Measurements from ENCODE around the gene NIPBL. TPM values are rescaled to one million over a fixed set of nuclear protein-coding genes. Genes with fewer than 3 reads are reported as not detected.

The NIPBL gene
- polyA plus RNA-seq, 1 experiment = 37.0 TPM

DNA sequence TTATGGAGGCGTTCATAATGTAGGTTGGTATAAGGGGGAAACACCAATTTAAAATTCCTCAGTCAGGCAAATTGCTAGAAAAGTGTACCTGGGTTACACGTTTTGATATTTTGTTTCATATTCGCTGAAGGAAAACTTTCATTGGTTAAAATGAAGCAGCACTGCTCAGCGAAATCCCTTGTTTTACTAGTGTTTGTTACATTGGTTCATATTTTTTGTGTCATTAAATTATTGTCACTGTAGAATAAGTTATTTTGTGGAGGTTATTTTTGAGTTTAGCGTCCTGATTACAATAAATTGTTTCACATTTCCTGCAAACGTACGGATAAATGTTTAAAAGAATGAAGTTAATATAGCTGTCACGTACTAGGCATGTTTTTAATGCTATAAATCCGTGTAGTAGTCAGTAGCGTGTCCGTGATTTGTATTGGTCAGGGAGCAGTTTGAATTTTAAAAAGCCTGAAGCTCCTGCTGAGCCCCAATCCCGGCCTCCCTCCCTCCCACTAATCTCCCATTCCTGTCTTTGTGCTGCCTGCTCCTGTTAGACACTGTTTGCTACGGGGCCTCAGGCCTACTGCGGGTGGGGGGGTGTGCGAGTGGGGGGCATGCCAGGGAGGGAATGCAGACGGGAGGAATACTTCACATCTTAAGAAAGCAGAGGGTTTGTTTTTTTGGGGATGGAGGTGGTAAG, 2.0 kb downstream of the NIPBL start:
- CTCF ChIA-PET = interaction anchor here (0.7 to 5.0 kb wide), 2 partner anchors 26 to 67 kb away, joined by 3 to 32 read pairs; no protein-coding TSS in a partner anchor
- no peak for DNase-seq (ENCODE audit: low read depth, low spot score)
- no peak overlapping the region for H3K27ac ChIP-seq (ENCODE audit: low read depth, low read length)
- no peaks in the 10 kb centered on the region for H3K27me3 ChIP-seq (ENCODE audit: control insufficient read depth, insufficient read depth, low read length)
- no peaks in the 10 kb centered on the region for H3K9me3 ChIP-seq (ENCODE audit: control insufficient read depth, insufficient read depth, low read length)
- peak overlapping the region; percentile 83 for H3K4me3 ChIP-seq (ENCODE audit: low read depth, low read length)
- TF ChIP-seq CTCF (IDR thresholded peaks at IDR 0.05; ENCODE audit: low read depth, low read length) = no peak
- POLR2A ChIA-PET = interaction anchor here (0.6 kb wide), 1 partner anchor 12 kb away, joined by 4 read pairs; no protein-coding TSS in a partner anchor

DNA sequence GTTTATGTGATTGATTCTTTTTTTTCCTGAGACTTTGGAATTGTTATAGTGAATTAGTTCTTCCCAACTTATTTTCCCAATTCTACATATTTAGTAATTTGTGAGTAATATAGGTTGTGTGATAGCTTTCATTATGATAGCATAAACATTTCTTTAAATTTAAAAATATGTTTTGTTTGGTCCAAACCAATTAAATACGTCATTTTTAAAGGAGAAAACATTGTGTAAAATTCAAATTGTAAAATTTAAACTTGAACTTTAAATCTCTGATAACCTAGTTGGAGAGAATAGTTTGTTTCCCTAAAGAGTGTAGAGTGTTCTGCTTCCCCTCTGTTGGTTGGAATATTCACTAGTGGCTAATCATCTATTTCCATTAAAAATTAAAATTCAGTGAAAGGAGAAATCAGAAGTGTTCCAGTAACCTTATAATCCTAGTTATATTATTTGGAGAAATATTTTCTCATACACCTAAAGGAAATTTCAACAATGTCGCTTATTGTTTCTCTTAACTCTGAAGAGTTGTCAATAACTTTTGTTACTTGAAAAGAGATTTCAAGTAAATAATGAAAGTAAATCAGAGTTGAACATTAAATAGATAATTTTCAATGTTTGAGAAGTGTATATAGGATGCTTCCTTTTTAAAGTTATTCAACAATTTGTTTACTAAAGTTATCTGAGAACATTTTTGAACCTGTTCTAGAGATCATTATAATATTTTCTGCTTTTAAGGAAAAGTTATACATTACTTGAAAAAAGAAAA, 2.9 kb downstream of the NIPBL start:
- POLR2A ChIA-PET = no interaction called here
- Histone ChIP-seq H3K27me3 (ENCODE audit: control insufficient read depth, insufficient read depth, low read length) (no peaks in the 10 kb centered on the region), H3K4me3 (ENCODE audit: low read depth, low read length) (peak overlapping the region; percentile 83), H3K27ac (ENCODE audit: low read depth, low read length) (no peak overlapping the region), H3K9me3 (ENCODE audit: control insufficient read depth, insufficient read depth, low read length) (no peaks in the 10 kb centered on the region)
- DNase-seq (ENCODE audit: low read depth, low spot score) = no peak
- TF ChIP-seq CTCF (IDR thresholded peaks at IDR 0.05; ENCODE audit: low read depth, low read length) = no peak
- CTCF ChIA-PET = interaction anchor here (5.0 kb wide), 1 partner anchor 67 kb away, joined by 32 read pairs; no protein-coding TSS in a partner anchor

DNA sequence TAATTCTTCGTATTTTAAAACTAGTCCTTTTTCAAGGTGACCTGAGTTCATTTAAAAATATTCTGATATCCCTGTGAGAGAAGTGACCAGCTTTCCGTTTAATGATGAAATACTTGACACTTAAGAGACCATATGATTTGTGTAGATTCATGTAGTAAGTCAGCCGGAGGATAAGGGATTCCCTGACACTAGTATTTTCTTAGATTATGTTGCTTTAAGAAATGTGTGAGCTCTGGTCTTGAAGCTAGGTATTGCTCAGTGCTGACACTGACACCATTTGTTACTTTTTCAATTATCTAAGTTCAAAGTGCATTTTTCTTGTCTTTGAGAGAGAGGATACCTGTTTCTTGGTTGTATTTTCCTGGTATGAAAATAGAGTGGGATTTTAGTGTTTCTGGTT, 4.2 kb downstream of the NIPBL start:
- H3K9me3 ChIP-seq (ENCODE audit: control insufficient read depth, insufficient read depth, low read length) = no peaks in the 10 kb centered on the region
- ChIA-PET POLR2A (no interaction called here), CTCF (interaction anchor here (1.2 kb wide), 1 partner anchor 10 kb away, joined by 3 read pairs; no protein-coding TSS in a partner anchor)
- TF ChIP-seq CTCF (IDR thresholded peaks at IDR 0.05; ENCODE audit: low read depth, low read length) = no peak
- no peak overlapping the region for H3K27ac ChIP-seq (ENCODE audit: low read depth, low read length)
- no peak for DNase-seq (ENCODE audit: low read depth, low spot score)
- no peaks in the 10 kb centered on the region for H3K27me3 ChIP-seq (ENCODE audit: control insufficient read depth, insufficient read depth, low read length)
- H3K4me3 ChIP-seq (ENCODE audit: low read depth, low read length) = no peak overlapping the region

GRCh38 chr5:36881304-36881703, 4.7 kb downstream of the NIPBL start:
- no peak overlapping the region for H3K27ac ChIP-seq (ENCODE audit: low read depth, low read length)
- no peak for DNase-seq (ENCODE audit: low read depth, low spot score)
- no peaks in the 10 kb centered on the region for H3K9me3 ChIP-seq (ENCODE audit: control insufficient read depth, insufficient read depth, low read length)
- ChIA-PET CTCF (interaction anchor here (1.2 kb wide), 1 partner anchor 11 kb away, joined by 3 read pairs; no protein-coding TSS in a partner anchor), POLR2A (no interaction called here)
- H3K4me3 ChIP-seq (ENCODE audit: low read depth, low read length) = no peak overlapping the region
- H3K27me3 ChIP-seq (ENCODE audit: control insufficient read depth, insufficient read depth, low read length) = no peaks in the 10 kb centered on the region
- TF ChIP-seq CTCF (IDR thresholded peaks at IDR 0.05; ENCODE audit: low read depth, low read length) = no peak

DNA sequence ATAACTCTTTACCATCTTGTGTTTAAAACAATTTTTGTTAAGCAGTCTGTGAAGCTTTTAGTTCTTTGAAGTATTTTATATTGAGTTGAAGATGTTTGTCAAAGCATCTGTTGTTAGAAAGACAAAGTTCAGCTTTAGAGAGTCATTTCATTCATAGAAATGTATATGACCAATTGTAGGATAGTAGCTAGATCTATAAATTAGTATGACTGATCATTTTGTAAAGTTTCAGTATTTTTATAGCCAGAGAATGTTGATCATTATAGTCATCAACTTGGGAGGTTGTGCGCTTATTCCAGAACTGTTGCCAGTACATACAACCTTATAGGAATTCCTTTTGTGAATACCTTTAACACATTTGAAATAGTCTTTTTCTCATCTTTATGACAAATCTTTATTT, 5.2 kb downstream of the NIPBL start:
- no peaks in the 10 kb centered on the region for H3K9me3 ChIP-seq (ENCODE audit: control insufficient read depth, insufficient read depth, low read length)
- no peak overlapping the region for H3K27ac ChIP-seq (ENCODE audit: low read depth, low read length)
- H3K27me3 ChIP-seq (ENCODE audit: control insufficient read depth, insufficient read depth, low read length) = no peaks in the 10 kb centered on the region
- no peak overlapping the region for H3K4me3 ChIP-seq (ENCODE audit: low read depth, low read length)
- no peak for DNase-seq (ENCODE audit: low read depth, low spot score)
- CTCF ChIA-PET = no interaction called here
- POLR2A ChIA-PET = no interaction called here
- no peak for TF ChIP-seq CTCF (IDR thresholded peaks at IDR 0.05; ENCODE audit: low read depth, low read length)
